Spinal cord (tissue), 10 donors: ENCODE measurements around the gene PYGB. TPM values are rescaled to one million over a fixed set of nuclear protein-coding genes. Genes with fewer than 3 reads are reported as not detected.

Experiments used
- DNase-seq, 6 donors: peaks; one replicate each; pipeline versions ENCODE4 v3.0.0 to v3.0.0-alpha.2; 2013 to 2015; ENCODE audit warnings: low spot score in 6 of 6, low read depth in 4 of 6
- H3K27ac ChIP-seq: one replicate; pipeline ENCODE4 v1.5.1; 2013; ENCODE audit warnings: low read depth, low read length, control low read depth
- H3K27me3 ChIP-seq: one replicate; pipeline ENCODE4 v1.6.1; 2013; ENCODE audit warnings: low read length; ENCODE audit not compliant: control insufficient read depth, insufficient read depth
- H3K36me3 ChIP-seq: one replicate; pipeline ENCODE4 v1.6.1; 2013; ENCODE audit warnings: low read length; ENCODE audit not compliant: control insufficient read depth, insufficient read depth
- H3K4me1 ChIP-seq: one replicate; pipeline ENCODE4 v1.6.1; 2013; ENCODE audit warnings: low read length; ENCODE audit not compliant: control insufficient read depth, insufficient read depth
- H3K4me3 ChIP-seq: one replicate; pipeline ENCODE4 v1.5.1; 2013; ENCODE audit warnings: low read depth, low read length, control low read depth
- H3K9me3 ChIP-seq: one replicate; pipeline ENCODE4 v1.6.1; 2013; ENCODE audit warnings: low read length; ENCODE audit not compliant: control insufficient read depth, insufficient read depth
- WGBS: methylation state at CpG from one replicate; pipeline ENCODE4 v1.1.5; 2013; ENCODE audit warnings: missing lambda C conversion rate; ENCODE audit not compliant: insufficient coverage; 5-methylcytosine and 5-hydroxymethylcytosine counted together
- polyA plus RNA-seq, 2 donors: library from polyadenylated mRNA; unstranded; fragments of 120-200 nt; gene quantifications; one replicate each; pipeline ENCODE4 v1.2.1, GENCODE V29; 2013; ENCODE audit not compliant: insufficient read length in 2 of 2
- total RNA-seq, 2 donors: library from RNA; depleted of rRNA in 1 of 2; stranded (reverse); fragments of 120-200 nt in 1 of 2; fragments of >200 nt in 1 of 2; gene quantifications; one replicate each; pipeline versions ENCODE4 v1.2.3 to v1.2.4, GENCODE V29; 2013 to 2014
- donor health status: healthy.

Gene PYGB
- total and polyA plus RNA-seq, 4 donors: 71.4 to 122 (median 97.3) TPM

DNA sequence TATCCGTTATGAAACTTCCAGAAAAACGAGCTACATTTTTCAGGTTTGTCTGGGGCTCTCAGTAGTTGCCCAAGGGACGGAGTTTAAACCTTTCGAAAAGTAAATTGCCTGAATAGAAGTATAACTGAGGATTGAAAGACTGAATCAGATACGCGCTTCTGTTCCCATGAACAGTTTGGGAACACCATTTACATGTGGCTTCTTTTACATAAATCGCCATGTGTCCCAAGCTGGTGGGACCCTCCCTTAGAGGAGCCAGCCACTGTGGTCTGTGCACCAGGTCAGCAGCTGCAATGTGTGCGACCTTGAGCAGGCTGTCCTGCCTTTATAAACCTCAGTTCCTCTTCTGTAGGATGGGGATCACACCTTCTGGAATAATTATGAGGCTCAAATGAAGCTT, 41.3 kb upstream of the PYGB start:
- Histone ChIP-seq H3K9me3 (no peaks in the 10 kb centered on the region), H3K4me3 (no peak overlapping the region), H3K27me3 (no peaks in the 10 kb centered on the region), H3K4me1 (no peaks in the 10 kb centered on the region), H3K27ac (no peak overlapping the region), H3K36me3 (peaks cover 35% of the 10 kb centered on the region)
- no peak for DNase-seq
- WGBS: 92% methylated on average over 4 of the region's 8 CpGs

GRCh38 chr20:25207149-25207959, 40.5 kb upstream of the PYGB start:
- Histone ChIP-seq H3K27me3 (no peaks in the 10 kb centered on the region), H3K9me3 (no peaks in the 10 kb centered on the region), H3K36me3 (peaks cover 43% of the 10 kb centered on the region), H3K4me3 (no peak overlapping the region), H3K27ac (no peak overlapping the region), H3K4me1 (no peaks in the 10 kb centered on the region)
- no peak for DNase-seq
- WGBS: 97% methylated on average over 20 of the region's 22 CpGs

- H3K27me3 ChIP-seq: no peaks in the 10 kb centered on the region
- no peak overlapping the region for H3K4me3 ChIP-seq
- no peaks in the 10 kb centered on the region for H3K9me3 ChIP-seq
- 82% methylated on average over 5 of the region's 9 CpGs for WGBS
- H3K4me1 ChIP-seq: no peaks in the 10 kb centered on the region
- H3K36me3 ChIP-seq: peaks cover 47% of the 10 kb centered on the region
- H3K27ac ChIP-seq: no peak overlapping the region
- no peak for DNase-seq
Measured at GRCh38 chr20:25207960-25208534, 39.8 kb upstream of the PYGB start.

GRCh38 chr20:25209400-25209799, 38.5 kb upstream of the PYGB start:
- Histone ChIP-seq H3K9me3 (no peaks in the 10 kb centered on the region), H3K27ac (no peak overlapping the region), H3K36me3 (peaks cover 60% of the 10 kb centered on the region), H3K27me3 (no peaks in the 10 kb centered on the region), H3K4me3 (no peak overlapping the region), H3K4me1 (no peaks in the 10 kb centered on the region)
- DNase-seq: no peak
- 90% methylated on average over 1 of the region's 1 CpG for WGBS

DNA sequence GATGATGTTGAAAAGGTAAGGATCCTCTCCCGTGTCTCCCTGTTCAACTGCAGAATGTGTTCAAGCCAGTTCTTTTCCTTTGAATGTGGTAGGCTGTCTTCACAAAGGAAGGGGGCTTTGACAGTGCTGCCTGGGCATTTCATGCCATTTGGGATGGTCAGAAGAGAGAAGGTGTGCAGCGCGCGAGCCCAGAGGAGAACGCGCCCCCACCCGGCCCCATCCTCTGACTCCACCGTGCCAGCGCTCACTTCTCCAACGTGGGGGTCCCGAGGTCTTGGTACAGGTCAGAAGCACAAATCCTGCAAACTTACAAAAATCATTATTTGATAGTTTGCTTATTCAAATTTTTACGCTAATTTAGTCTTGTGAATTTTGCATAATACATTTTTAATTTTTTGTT, 38.0 kb upstream of the PYGB start:
- WGBS: 100% methylated on average over 10 of the region's 12 CpGs
- H3K27me3 ChIP-seq: no peaks in the 10 kb centered on the region
- no peaks in the 10 kb centered on the region for H3K4me1 ChIP-seq
- H3K36me3 ChIP-seq: peaks cover 59% of the 10 kb centered on the region
- H3K9me3 ChIP-seq: no peaks in the 10 kb centered on the region
- no peak for DNase-seq
- no peak overlapping the region for H3K4me3 ChIP-seq
- H3K27ac ChIP-seq: no peak overlapping the region

GRCh38 chr20:25211273-25211672, 36.6 kb upstream of the PYGB start:
- Histone ChIP-seq H3K27ac (no peak overlapping the region), H3K27me3 (no peaks in the 10 kb centered on the region), H3K36me3 (peaks cover 61% of the 10 kb centered on the region), H3K4me1 (no peaks in the 10 kb centered on the region), H3K4me3 (no peak overlapping the region), H3K9me3 (no peaks in the 10 kb centered on the region)
- no CpG with 5 or more reads among the region's 7 CpGs for WGBS
- DNase-seq: no peak

GRCh38 chr20:25212242-25212641, 35.6 kb upstream of the PYGB start:
- no peak overlapping the region for H3K27ac ChIP-seq
- no peaks in the 10 kb centered on the region for H3K4me1 ChIP-seq
- no peaks in the 10 kb centered on the region for H3K27me3 ChIP-seq
- H3K36me3 ChIP-seq: peaks cover 63% of the 10 kb centered on the region
- no peak for DNase-seq
- no peak overlapping the region for H3K4me3 ChIP-seq
- no peaks in the 10 kb centered on the region for H3K9me3 ChIP-seq
- WGBS: 79% methylated on average over 5 of the region's 5 CpGs

GRCh38 chr20:25213566-25214425, 34.1 kb upstream of the PYGB start:
- Histone ChIP-seq H3K27me3 (no peaks in the 10 kb centered on the region), H3K4me1 (no peaks in the 10 kb centered on the region), H3K27ac (no peak overlapping the region), H3K36me3 (peaks cover 71% of the 10 kb centered on the region), H3K4me3 (no peak overlapping the region), H3K9me3 (no peaks in the 10 kb centered on the region)
- DNase-seq: no peak
- WGBS: 95% methylated on average over 18 of the region's 21 CpGs

DNA sequence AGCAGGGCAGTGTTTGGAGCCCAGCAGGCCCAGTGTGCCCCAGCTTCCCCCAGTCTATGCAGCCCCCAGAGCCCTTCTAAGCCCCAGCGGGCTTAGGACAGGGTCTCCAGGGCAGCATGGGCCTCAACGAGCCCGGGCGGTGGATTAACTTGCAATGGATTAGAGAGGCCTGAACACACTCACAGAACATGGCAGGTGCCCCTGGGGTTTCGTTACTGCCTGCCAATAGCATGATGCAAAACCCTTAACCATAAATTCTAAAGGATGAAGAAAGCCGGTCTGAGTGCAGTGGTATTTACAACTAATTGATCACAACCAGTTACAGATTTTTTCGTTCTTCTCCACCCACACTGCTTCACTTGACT, 33.5 kb upstream of the PYGB start:
- Histone ChIP-seq H3K27ac (no peak overlapping the region), H3K36me3 (peaks cover 77% of the 10 kb centered on the region)
- WGBS: 75% methylated on average over 4 of the region's 7 CpGs

More for the DNA sequence above, 33.5 kb upstream of the PYGB start:
- Histone ChIP-seq H3K9me3 (no peaks in the 10 kb centered on the region), H3K4me1 (no peaks in the 10 kb centered on the region), H3K27me3 (no peaks in the 10 kb centered on the region), H3K4me3 (no peak overlapping the region)
- DNase-seq: no peak
